ENCODE data around the gene DCUN1D5.

The DCUN1D5 gene

GRCh38 chr11:103091801-103092524, at the start of gene DCUN1D5:
Gene DCUN1D5 (minus strand): TSS chr11:103092160. CDS start chr11:103091872, 288 bp downstream.
- DNase-seq: peak; percentile 97

GRCh38 chr11:103125462-103125861, 33.5 kb upstream of the DCUN1D5 start:
- no peak for DNase-seq

GRCh38 chr11:103114836-103115235, 22.9 kb upstream of the DCUN1D5 start:
- no peak for DNase-seq

- DNase-seq: no peak
Observed at GRCh38 chr11:103112364-103112763, 20.4 kb upstream of the DCUN1D5 start.

- no peak for DNase-seq
Observed at GRCh38 chr11:103111400-103111799, 19.4 kb upstream of the DCUN1D5 start.

GRCh38 chr11:103110391-103110790, 18.4 kb upstream of the DCUN1D5 start:
- no peak for DNase-seq

- no peak for DNase-seq
Observed at GRCh38 chr11:103109818-103110388, 17.9 kb upstream of the DCUN1D5 start.

- DNase-seq: peak; percentile 95
Observed at GRCh38 chr11:103108933-103109817, 17.2 kb upstream of the DCUN1D5 start, which contains the start of gene DYNC2H1. Gene DYNC2H1 (plus strand): TSS chr11:103109426. CDS start chr11:103109575, 149 bp downstream.

GRCh38 chr11:103097279-103097678, 5.3 kb upstream of the DCUN1D5 start:
- no peak for DNase-seq

- DNase-seq: peak; percentile 30
Observed at GRCh38 chr11:103091064-103091800, 728 bp downstream of the DCUN1D5 start.

GRCh38 chr11:103086461-103086860, 5.5 kb downstream of the DCUN1D5 start:
- no peak for DNase-seq

GRCh38 chr11:103085758-103086365, 6.1 kb downstream of the DCUN1D5 start:
- no peak for DNase-seq

- no peak for DNase-seq
Observed at GRCh38 chr11:103079833-103080232, 12.1 kb downstream of the DCUN1D5 start.

GRCh38 chr11:103078710-103079109, 13.2 kb downstream of the DCUN1D5 start:
- DNase-seq: no peak

GRCh38 chr11:103077554-103077953, 14.4 kb downstream of the DCUN1D5 start:
- DNase-seq: no peak

- DNase-seq: no peak
Observed at GRCh38 chr11:103076361-103076760, 15.6 kb downstream of the DCUN1D5 start.

GRCh38 chr11:103071008-103071407, 21.0 kb downstream of the DCUN1D5 start:
- no peak for DNase-seq

GRCh38 chr11:103070142-103070541, 21.8 kb downstream of the DCUN1D5 start:
- DNase-seq: no peak

GRCh38 chr11:103069367-103069766, 22.6 kb downstream of the DCUN1D5 start:
- DNase-seq: no peak

GRCh38 chr11:103067118-103067517, 24.8 kb downstream of the DCUN1D5 start:
- no peak for DNase-seq

- no peak for DNase-seq
Observed at GRCh38 chr11:103061656-103062055, 30.3 kb downstream of the DCUN1D5 start.

GRCh38 chr11:103055221-103055890, 36.6 kb downstream of the DCUN1D5 start:
- peak; percentile 8 for DNase-seq

Measured in retina (tissue), 1 donor.